NT2/D1 (cell line): ENCODE results near the gene PPM1N.

ENCODE experiments used
- SUZ12 ChIP-seq: IDR thresholded peaks from 2 replicates; pipeline ENCODE4 v1.6.1; 2011; ENCODE audit not compliant: insufficient read length, insufficient read depth; ENCODE audit errors: extremely low read depth
- ZNF274 ChIP-seq: IDR thresholded peaks from 2 replicates; pipeline ENCODE4 v1.6.1; 2011; ENCODE audit warnings: mild to moderate bottlenecking, low read depth, low read length

DNA sequence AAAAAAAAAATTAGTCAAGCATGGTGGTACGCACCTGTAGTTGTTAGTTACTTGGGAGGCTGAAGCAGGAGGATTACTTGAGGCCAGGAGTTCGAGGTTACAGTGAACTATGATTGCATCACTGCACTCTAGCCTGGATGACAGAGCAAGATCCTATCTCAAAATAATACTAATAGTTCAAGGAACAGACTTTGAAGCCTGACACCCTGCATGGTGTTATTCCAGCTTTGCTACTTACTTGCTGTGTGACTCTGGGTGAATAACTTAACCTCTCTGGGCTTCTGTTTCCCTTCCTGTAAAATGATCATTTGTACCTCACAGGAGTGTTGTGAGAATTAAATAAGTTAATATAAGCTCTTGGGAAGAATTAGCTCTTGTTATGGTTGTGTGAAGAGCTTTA is 34.0 kb upstream of the PPM1N start:
- no peak for TF ChIP-seq SUZ12
- no peak for TF ChIP-seq ZNF274
